Duodenal mucosa (tissue), 2 donors: ENCODE data around the gene RALBP1.

Experiments
- H3K27ac ChIP-seq: one replicate; pipeline ENCODE4 v1.7.0; 2013; ENCODE audit warnings: low read depth, low read length
- H3K27me3 ChIP-seq, 2 donors: one replicate each; pipeline ENCODE4 v1.7.0; 2013; ENCODE audit warnings: low read length in 2 of 2, control low read depth in 1 of 2; ENCODE audit not compliant: insufficient read depth in 2 of 2, control insufficient read depth in 1 of 2
- H3K36me3 ChIP-seq, 2 donors: one replicate each; pipeline ENCODE4 v1.7.0; 2013; ENCODE audit warnings: low read length in 2 of 2, control low read depth in 1 of 2; ENCODE audit not compliant: insufficient read depth in 2 of 2, control insufficient read depth in 1 of 2
- H3K4me1 ChIP-seq, 2 donors: one replicate each; pipeline ENCODE4 v1.7.0; 2013; ENCODE audit warnings: low read length in 2 of 2, control low read depth in 1 of 2; ENCODE audit not compliant: insufficient read depth in 2 of 2, control insufficient read depth in 1 of 2
- H3K4me3 ChIP-seq, 2 donors: one replicate each; pipeline ENCODE4 v1.7.0; 2013; ENCODE audit warnings: low read length in 2 of 2, low read depth in 1 of 2
- H3K9ac ChIP-seq, 2 donors: one replicate each; pipeline ENCODE4 v1.7.0; 2013; ENCODE audit warnings: low read length in 2 of 2, low read depth in 1 of 2
- H3K9me3 ChIP-seq, 2 donors: one replicate each; pipeline ENCODE4 v1.7.0; 2013; ENCODE audit warnings: low read length in 2 of 2, control low read depth in 1 of 2; ENCODE audit not compliant: control insufficient read depth in 1 of 2

Gene RALBP1

GRCh38 chr18:9506046-9506792, 30.9 kb downstream of the RALBP1 start:
- H3K9me3 ChIP-seq: peaks cover 0 to 6% of the 10 kb centered on the region in 2 donors
- H3K27ac ChIP-seq: no peak overlapping the region
- H3K4me3 ChIP-seq: no peak overlapping the region
- no peaks in the 10 kb centered on the region for H3K27me3 ChIP-seq
- no peak overlapping the region for H3K9ac ChIP-seq
- H3K36me3 ChIP-seq: no peaks in the 10 kb centered on the region
- H3K4me1 ChIP-seq: no peaks in the 10 kb centered on the region

GRCh38 chr18:9507565-9508088, 32.3 kb downstream of the RALBP1 start:
- Histone ChIP-seq H3K4me1 (no peaks in the 10 kb centered on the region), H3K9me3 (peaks cover 0 to 6% of the 10 kb centered on the region in 2 donors), H3K36me3 (no peaks in the 10 kb centered on the region), H3K27me3 (no peaks in the 10 kb centered on the region), H3K4me3 (no peak overlapping the region), H3K9ac (no peak overlapping the region), H3K27ac (no peak overlapping the region)

GRCh38 chr18:9508446-9509025, 33.2 kb downstream of the RALBP1 start:
- no peaks in the 10 kb centered on the region for H3K36me3 ChIP-seq
- H3K9me3 ChIP-seq: peaks cover 0 to 3% of the 10 kb centered on the region in 2 donors
- H3K9ac ChIP-seq: no peak overlapping the region
- H3K27me3 ChIP-seq: no peaks in the 10 kb centered on the region
- no peak overlapping the region for H3K4me3 ChIP-seq
- no peaks in the 10 kb centered on the region for H3K4me1 ChIP-seq
- no peak overlapping the region for H3K27ac ChIP-seq

GRCh38 chr18:9513971-9514512, 38.7 kb downstream of the RALBP1 start:
- no peak overlapping the region for H3K4me3 ChIP-seq
- no peak overlapping the region for H3K27ac ChIP-seq
- no peak overlapping the region for H3K9ac ChIP-seq
- no peaks in the 10 kb centered on the region for H3K4me1 ChIP-seq
- peaks cover 2 to 11% of the 10 kb centered on the region in 2 donors for H3K36me3 ChIP-seq
- H3K27me3 ChIP-seq: no peaks in the 10 kb centered on the region
- no peaks in the 10 kb centered on the region for H3K9me3 ChIP-seq

- Histone ChIP-seq H3K9ac (no peak overlapping the region), H3K4me3 (no peak overlapping the region), H3K36me3 (peaks cover 2 to 11% of the 10 kb centered on the region in 2 donors), H3K27me3 (no peaks in the 10 kb centered on the region), H3K9me3 (no peaks in the 10 kb centered on the region), H3K4me1 (peaks cover 12 to 13% of the 10 kb centered on the region in 2 donors), H3K27ac (no peak overlapping the region)
These were observed 41.2 kb downstream of the RALBP1 start for GRCh38 chr18:9516437-9517064.

GRCh38 chr18:9517869-9518268, 42.6 kb downstream of the RALBP1 start:
- no peak overlapping the region for H3K4me3 ChIP-seq
- no peaks in the 10 kb centered on the region for H3K27me3 ChIP-seq
- no peak overlapping the region for H3K27ac ChIP-seq
- H3K36me3 ChIP-seq: peaks cover 2 to 17% of the 10 kb centered on the region in 2 donors
- no peak overlapping the region for H3K9ac ChIP-seq
- no peaks in the 10 kb centered on the region for H3K9me3 ChIP-seq
- peaks cover 15 to 18% of the 10 kb centered on the region in 2 donors for H3K4me1 ChIP-seq

- H3K9me3 ChIP-seq: no peaks in the 10 kb centered on the region
- no peak overlapping the region for H3K27ac ChIP-seq
- H3K36me3 ChIP-seq: peaks cover 2 to 16% of the 10 kb centered on the region in 2 donors
- no peak overlapping the region for H3K9ac ChIP-seq
- peaks cover 18 to 19% of the 10 kb centered on the region in 2 donors for H3K4me1 ChIP-seq
- no peaks in the 10 kb centered on the region for H3K27me3 ChIP-seq
- H3K4me3 ChIP-seq: no peak overlapping the region
These were observed 44.1 kb downstream of the RALBP1 start for GRCh38 chr18:9519399-9519798.

GRCh38 chr18:9520666-9521065, 45.4 kb downstream of the RALBP1 start:
- Histone ChIP-seq H3K4me3 (no peak overlapping the region), H3K9ac (no peak overlapping the region), H3K9me3 (no peaks in the 10 kb centered on the region), H3K27ac (no peak overlapping the region), H3K36me3 (peaks cover 2 to 19% of the 10 kb centered on the region in 2 donors), H3K4me1 (peaks cover 18 to 19% of the 10 kb centered on the region in 2 donors), H3K27me3 (no peaks in the 10 kb centered on the region)

- Histone ChIP-seq H3K4me3 (no peak overlapping the region), H3K9me3 (no peaks in the 10 kb centered on the region), H3K9ac (no peak overlapping the region), H3K36me3 (peaks cover 2 to 21% of the 10 kb centered on the region in 2 donors), H3K27me3 (no peaks in the 10 kb centered on the region), H3K27ac (no peak overlapping the region), H3K4me1 (peaks cover 18 to 19% of the 10 kb centered on the region in 2 donors)
These were observed 46.5 kb downstream of the RALBP1 start for GRCh38 chr18:9521770-9522169.

GRCh38 chr18:9522952-9523351, 47.6 kb downstream of the RALBP1 start:
- H3K9ac ChIP-seq: no peak overlapping the region
- no peaks in the 10 kb centered on the region for H3K27me3 ChIP-seq
- no peak overlapping the region for H3K27ac ChIP-seq
- peaks cover 0 to 4% of the 10 kb centered on the region in 2 donors for H3K9me3 ChIP-seq
- no peak overlapping the region for H3K4me3 ChIP-seq
- peaks cover 18 to 19% of the 10 kb centered on the region in 2 donors for H3K4me1 ChIP-seq
- peaks cover 6 to 18% of the 10 kb centered on the region in 2 donors for H3K36me3 ChIP-seq
